Measurements from ENCODE around the gene PRKCH.
A peak's percentile ranks its signal among the peaks of the same experiment; 100 is the strongest.

PRKCH gene

GRCh38 chr14:61341275-61342206 is 20.2 kb downstream of the PRKCH start:
- no peak for DNase-seq

- DNase-seq: peak; percentile 88
Measured at GRCh38 chr14:61342486-61342885, 21.1 kb downstream of the PRKCH start.

GRCh38 chr14:61342932-61343331 is 21.6 kb downstream of the PRKCH start:
- no peak for DNase-seq

- no peak for DNase-seq
Measured at GRCh38 chr14:61343471-61343870, 22.1 kb downstream of the PRKCH start.

GRCh38 chr14:61343991-61344405 is 22.6 kb downstream of the PRKCH start:
- peak; percentile 62 for DNase-seq

- DNase-seq: peak; percentile 37
Measured at GRCh38 chr14:61344437-61345150, 23.2 kb downstream of the PRKCH start.

- DNase-seq: no peak
Measured at GRCh38 chr14:61345151-61345482, 23.7 kb downstream of the PRKCH start.

- no peak for DNase-seq
Measured at GRCh38 chr14:61346221-61346620, 24.8 kb downstream of the PRKCH start.

- no peak for DNase-seq
Measured at GRCh38 chr14:61346793-61347192, 25.4 kb downstream of the PRKCH start.

- peak; percentile 58 for DNase-seq
Measured at GRCh38 chr14:61347826-61348443, 26.6 kb downstream of the PRKCH start.

GRCh38 chr14:61350427-61351270 is 29.3 kb downstream of the PRKCH start:
- DNase-seq: peak; percentile 46

GRCh38 chr14:61351477-61351876 is 30.1 kb downstream of the PRKCH start:
- no peak for DNase-seq

- DNase-seq: peak; percentile 80
Measured at GRCh38 chr14:61355892-61356325, 34.5 kb downstream of the PRKCH start.

- DNase-seq: no peak
Measured at GRCh38 chr14:61357123-61357522, 35.7 kb downstream of the PRKCH start.

- no peak for DNase-seq
Measured at GRCh38 chr14:61358554-61359226, 37.3 kb downstream of the PRKCH start.

- no peak for DNase-seq
Measured at GRCh38 chr14:61360796-61361525, 39.6 kb downstream of the PRKCH start.

GRCh38 chr14:61362072-61362750 is 40.8 kb downstream of the PRKCH start:
- no peak for DNase-seq

- DNase-seq: no peak
Measured at GRCh38 chr14:61364243-61364642, 42.9 kb downstream of the PRKCH start.

- no peak for DNase-seq
Measured at GRCh38 chr14:61365667-61366212, 44.4 kb downstream of the PRKCH start.

- no peak for DNase-seq
Measured at GRCh38 chr14:61368114-61368710, 46.8 kb downstream of the PRKCH start.

All from stimulated activated CD4-positive, alpha-beta T cell treated with anti-CD3 and anti-CD28 coated beads, Interleukin-15, amount 100 ng/mL, for 24 hours (primary cell).